HCT116 (cell line): ENCODE results near the gene PCDHAC2. TPM values are rescaled to one million over a fixed set of nuclear protein-coding genes. Genes with fewer than 3 reads are reported as not detected.

Experiments used
- ATAC-seq: fragments of 200-7000 bp; cut with Tn5 transposase; 2 replicates; pipeline ENCODE4 v1.9.1; 2020; ENCODE audit warnings: mild to moderate bottlenecking, moderate library complexity
- BruUV-seq: library from RNA; stranded (reverse); fragments of 400-500 nt; replicated peaks from 2 replicates; lab custom pipeline; 2021; lab: Mats Ljungman, UMichigan
- CTCF ChIA-PET: fragments of 300-600 bp; sonication (Branson Sonifier 250); formaldehyde crosslinking; loops from one replicate; lab custom pipeline; 2021; ENCODE audit warnings: antibody characterized with exemption; lab: Charles Lee
- POLR2A ChIA-PET: fragments of 300-600, 350-600 bp; sonication (Branson Sonifier 250); formaldehyde crosslinking; loops from one replicate; lab custom pipeline; 2021; ENCODE audit warnings: antibody characterized with exemption; lab: Charles Lee
- RAD21 ChIA-PET, 2 experiments: fragments of 300-600 bp; sonication (Branson Sonifier 250); formaldehyde crosslinking; loops; one replicate each; lab custom pipeline; 2023; ENCODE audit warnings: low total read pairs in 2 of 2; ENCODE audit not compliant: uncharacterized antibody in 2 of 2, unreplicated experiment in 2 of 2, low non-redundant PET in 1 of 2; lab: Charles Lee
- DNase-seq: peaks from one replicate; pipeline ENCODE4 v3.0.0-alpha.2; 2010; ENCODE audit warnings: low read depth, low spot score
- H2AFZ ChIP-seq: fragments of 200-600 bp; shearing (Covaris generic), sonication (generic); 2 replicates; pipeline ENCODE4 v1.6.1; 2017; ENCODE audit warnings: low read depth, mixed run types, mixed read lengths, antibody characterized with exemption, low read length; ENCODE audit not compliant: poor library complexity, severe bottlenecking
- H3K27ac ChIP-seq: 2 replicates; pipeline ENCODE4 v1.5.1; 2012; ENCODE audit warnings: low read depth, low read length
- H3K27me3 ChIP-seq: fragments of 200-600 bp; sonication (generic); 2 replicates; pipeline ENCODE4 v1.6.1; 2016; ENCODE audit warnings: mixed run types, low read length, mixed read lengths; ENCODE audit not compliant: insufficient read depth
- H3K36me3 ChIP-seq, 2 experiments: fragments of 200-500 bp in 1 of 2; fragments of 200-600 bp in 1 of 2; sonication (Bioruptor generic) in 1 of 2; sonication (generic) in 1 of 2; 2 replicates each; pipeline versions ENCODE4 v1.5.1 to v1.6.1; 2014 to 2016; ENCODE audit warnings: low read length in 2 of 2, inconsistent platforms in 1 of 2, mixed read lengths in 1 of 2, mixed run types in 1 of 2; ENCODE audit not compliant: insufficient read depth in 2 of 2, control insufficient read depth in 1 of 2
- H3K4me1 ChIP-seq, 2 experiments: fragments of 200-600 bp in 1 of 2; sonication (generic) in 1 of 2; 2 replicates each; pipeline versions ENCODE4 v1.5.1 to v1.6.1; 2012 to 2017; ENCODE audit warnings: low read length in 2 of 2, inconsistent platforms in 1 of 2, mild to moderate bottlenecking in 1 of 2, mixed read lengths in 1 of 2, mixed run types in 1 of 2, moderate library complexity in 1 of 2; ENCODE audit not compliant: insufficient read depth in 2 of 2, control insufficient read depth in 1 of 2
- H3K4me2 ChIP-seq: fragments of 200-600 bp; sonication (generic); 2 replicates; pipeline ENCODE4 v1.6.1; 2017; ENCODE audit warnings: mixed run types, low read length, mixed read lengths
- H3K4me3 ChIP-seq, 2 experiments: fragments of 200-600 bp in 1 of 2; sonication (generic) in 1 of 2; replicated peaks in 1 of 2; 2 replicates each; pipeline ENCODE4 v1.5.1; 2011 to 2016; ENCODE audit warnings: low read length in 2 of 2, control low read depth in 1 of 2, low read depth in 1 of 2, mild to moderate bottlenecking in 1 of 2, mixed read lengths in 1 of 2, mixed run types in 1 of 2
- H3K79me2 ChIP-seq: fragments of 200-600 bp; sonication (generic); 2 replicates; pipeline ENCODE4 v1.6.1; 2017; ENCODE audit warnings: mild to moderate bottlenecking, mixed run types, low read length, moderate library complexity, mixed read lengths; ENCODE audit not compliant: insufficient read depth
- H3K9ac ChIP-seq: fragments of 200-600 bp; sonication (generic); 2 replicates; pipeline ENCODE4 v1.6.1; 2016; ENCODE audit warnings: low read length, mixed read lengths
- H3K9me2 ChIP-seq: fragments of 200-600 bp; sonication (generic), shearing (Covaris generic); 2 replicates; pipeline ENCODE4 v1.6.1; 2017; ENCODE audit warnings: mixed run types, mild to moderate bottlenecking, moderate library complexity; ENCODE audit not compliant: insufficient read depth
- H3K9me3 ChIP-seq, 2 experiments: fragments of 200-500 bp in 1 of 2; fragments of 200-600 bp in 1 of 2; sonication (Bioruptor generic) in 1 of 2; sonication (generic) in 1 of 2; 2 replicates each; pipeline ENCODE4 v1.6.1; 2014 to 2017; ENCODE audit warnings: low read length in 2 of 2, mixed read lengths in 2 of 2, inconsistent platforms in 1 of 2, low read depth in 1 of 2, mild to moderate bottlenecking in 1 of 2, mixed run types in 1 of 2, moderate library complexity in 1 of 2; ENCODE audit not compliant: control insufficient read depth in 1 of 2, insufficient read depth in 1 of 2
- H4K20me1 ChIP-seq: fragments of 200-600 bp; sonication (generic), shearing (Covaris generic); 2 replicates; pipeline ENCODE4 v1.6.1; 2017; ENCODE audit warnings: mixed run types, mild to moderate bottlenecking, moderate library complexity; ENCODE audit not compliant: insufficient read depth
- CBX3 ChIP-seq: IDR thresholded peaks from 2 replicates; pipeline ENCODE4 v1.6.1; 2012; ENCODE audit warnings: low read depth
- CEBPB ChIP-seq: IDR thresholded peaks from 2 replicates; pipeline ENCODE4 v1.6.1; 2012; ENCODE audit warnings: low read depth
- CTCF ChIP-seq, 3 experiments: fragments of 200-600 bp in 1 of 3; sonication (generic) in 1 of 3; IDR thresholded peaks in 2 of 3; conservative IDR thresholded peaks in 1 of 3; 2 replicates each; pipeline ENCODE4 v1.5.1; 2012 to 2017; ENCODE audit warnings: low read depth in 2 of 3, low read length in 2 of 3, antibody characterized with exemption in 1 of 3, borderline replicate concordance in 1 of 3, control low read depth in 1 of 3, mild to moderate bottlenecking in 1 of 3, mixed read lengths in 1 of 3, mixed run types in 1 of 3, moderate library complexity in 1 of 3; ENCODE audit not compliant: insufficient read depth in 1 of 3
- ELF1 ChIP-seq: IDR thresholded peaks from 2 replicates; pipeline ENCODE4 v1.6.1; 2012; ENCODE audit warnings: low read depth, borderline replicate concordance
- EZH2phosphoT487 ChIP-seq: fragments of 200-600 bp; IDR thresholded peaks from 2 replicates; pipeline ENCODE4 v1.6.1; 2018; ENCODE audit warnings: antibody characterized with exemption, borderline replicate concordance
- FOSL1 ChIP-seq: IDR thresholded peaks from 2 replicates; pipeline ENCODE4 v1.6.1; 2012; ENCODE audit warnings: low read depth
- JUND ChIP-seq: IDR thresholded peaks from 2 replicates; pipeline ENCODE4 v1.6.1; 2012
- RAD21 ChIP-seq: IDR thresholded peaks from 2 replicates; pipeline ENCODE4 v1.6.1; 2012; ENCODE audit warnings: low read depth, mild to moderate bottlenecking
- REST ChIP-seq: IDR thresholded peaks from 2 replicates; pipeline ENCODE4 v1.6.1; 2012; ENCODE audit warnings: low read depth
- TCF7L2 ChIP-seq: IDR thresholded peaks from 2 replicates; pipeline ENCODE4 v1.7.0; 2011; ENCODE audit warnings: borderline replicate concordance, inconsistent platforms; ENCODE audit not compliant: insufficient read depth, insufficient read length; ENCODE audit errors: extremely low read depth
- YY1 ChIP-seq: IDR thresholded peaks from 2 replicates; pipeline ENCODE4 v1.6.1; 2011; ENCODE audit warnings: low read length, low read depth, moderate library complexity, mild to moderate bottlenecking; ENCODE audit not compliant: insufficient replicate concordance; ENCODE audit errors: extremely low read depth
- ZBTB33 ChIP-seq: IDR thresholded peaks from 2 replicates; pipeline ENCODE4 v1.6.1; 2011; ENCODE audit warnings: mild to moderate bottlenecking, low read length, moderate library complexity; ENCODE audit not compliant: insufficient replicate concordance; ENCODE audit errors: extremely low read depth
- ZFX ChIP-seq: fragments of 450-650 bp; IDR thresholded peaks from 2 replicates; pipeline ENCODE4 v1.6.1; 2017
- intact Hi-C: fragments of 100-400 bp; cut with micrococcal nuclease; formaldehyde crosslinking; loops from 2 replicates; pipeline ENCODE4 v1.10.0; 2022
- total RNA-seq: library from RNA; stranded (reverse); gene quantifications from one replicate; pipeline ENCODE4 v1.2.1, GENCODE V29; 2021; ENCODE audit not compliant: unreplicated experiment
- TF ChIP-seq, protein P1 (sequence below): IDR thresholded peaks from 2 replicates; pipeline ENCODE4 v1.6.1; 2012

The PCDHAC2 gene
- total RNA-seq, 1 experiment from 2014 or later, result 3.2 TPM

DNA sequence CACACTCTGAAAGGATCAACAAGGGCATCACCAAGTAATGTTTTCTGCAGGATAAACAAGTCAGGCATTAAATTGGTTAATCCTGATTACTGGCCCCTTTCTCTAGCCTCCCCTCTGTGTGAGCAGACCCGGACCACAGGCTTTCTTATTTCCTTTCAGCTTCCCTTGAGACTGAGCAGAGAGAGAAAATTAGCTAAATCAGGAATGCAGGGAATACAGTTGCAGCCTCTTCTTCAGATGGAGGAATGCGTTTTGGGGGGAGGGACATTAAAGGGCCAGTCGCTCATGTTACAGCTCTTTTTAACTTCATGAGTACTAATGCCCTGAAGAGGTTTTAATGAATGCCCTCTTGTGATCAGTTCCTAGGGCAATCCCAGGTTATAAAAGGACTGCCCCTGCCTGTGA is 19.8 kb downstream of the PCDHAC2 start:
- BruUV-seq, result no TSS peak
- DNase-seq (no peak), ATAC-seq (no peak)

More for the DNA sequence above, 19.8 kb downstream of the PCDHAC2 start:
- intact Hi-C loops, result no loop called here
- ChIA-PET CTCF (no interaction called here), RAD21 (no interaction called here), POLR2A (interaction anchor here (1.1 to 1.5 kb wide), 2 partner anchors 16 to 18 kb away, joined by 3 to 4 read pairs; no protein-coding TSS in a partner anchor)
- Histone ChIP-seq H3K9me3 (no peaks in the 10 kb centered on the region), H3K4me2 (no peak overlapping the region), H3K27me3 (no peaks in the 10 kb centered on the region), H3K4me3 (no peak overlapping the region), H3K9ac (no peak overlapping the region), H3K9me2 (no peaks in the 10 kb centered on the region), H3K27ac (no peak overlapping the region), H2AFZ (no peak overlapping the region), H3K36me3 (no peaks in the 10 kb centered on the region), H3K4me1 (no peaks in the 10 kb centered on the region; a peak in 1 of 4 replicates), H4K20me1 (no peaks in the 10 kb centered on the region), H3K79me2 (no peaks in the 10 kb centered on the region)
- TF ChIP-seq EZH2phosphoT487 (no peak), ZBTB33 (no peak), ELF1 (no peak), ZFX (no peak), JUND (no peak), YY1 (no peak), CBX3 (no peak), RAD21 (no peak), REST (no peak), CTCF (IDR thresholded peaks at IDR 0.05 in 2 of 3, conservative IDR thresholded peaks at IDR 0.05 in 1 of 3; ENCODE audit: borderline replicate concordance in 1 of 3, insufficient read depth in 1 of 3, low read depth in 2 of 3, low read length in 2 of 3) (no peak), TCF7L2 (no peak), FOSL1 (no peak), CEBPB (no peak)
- TF ChIP-seq, protein P1, sequence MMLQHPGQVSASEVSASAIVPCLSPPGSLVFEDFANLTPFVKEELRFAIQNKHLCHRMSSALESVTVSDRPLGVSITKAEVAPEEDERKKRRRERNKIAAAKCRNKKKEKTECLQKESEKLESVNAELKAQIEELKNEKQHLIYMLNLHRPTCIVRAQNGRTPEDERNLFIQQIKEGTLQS, result no peak
